Heart left ventricle (tissue), 13 donors: ENCODE measurements around the gene ETV5.

Source experiments
- CTCF ChIP-seq, 12 donors: fragments of 200-600 bp; sonication (generic) in 4 of 12; IDR thresholded peaks; one replicate each; pipeline versions ENCODE4 v1.5.0 to v1.8.0; 2018 to 2022; ENCODE audit warnings: antibody characterized with exemption in 12 of 12, mild to moderate bottlenecking in 5 of 12
- POLR2A ChIP-seq, 2 donors: fragments of 450-650 bp; IDR thresholded peaks; one replicate each; pipeline ENCODE4 v1.6.1; 2017; ENCODE audit warnings: antibody characterized with exemption in 2 of 2, mild to moderate bottlenecking in 2 of 2, moderate library complexity in 2 of 2
- donor health status: ischemic (EF 13 %, LVEDD 7.1; RV severe dilation, severe dysfunction).
- donor health status: DM: no; HTN: yes; CAD: no.
- donor health status: DM: no; HTN: no; CAD: no.
- donor health status: ischemic (EF 25% LVEDD 6.9; RV normal size, moderate dysfunction).
- donor health status: ischemic (EF 25% LVEDD 5.7; RV mildly dilated, moderate dysfunction).
- donor health status: ischemic (EF 35%, LVEDD 5.7; RV mildly dilated, moderate dysfunction).
- donor health status: nonischemic (EF 11% LVEDD 7.7; RV severe dilation, severe dysfunction).
- donor health status: DM: yes; HTN: yes; CAD: no.
- donor health status: PGD.
- donor health status: ischemic (EF 29% LVEDD 5.4; RV normal size, mild dysfunction).
- donor health status: nonischemic (EF 23%, LVEDD 6.1; RV moderate dilation, normal function).

DNA sequence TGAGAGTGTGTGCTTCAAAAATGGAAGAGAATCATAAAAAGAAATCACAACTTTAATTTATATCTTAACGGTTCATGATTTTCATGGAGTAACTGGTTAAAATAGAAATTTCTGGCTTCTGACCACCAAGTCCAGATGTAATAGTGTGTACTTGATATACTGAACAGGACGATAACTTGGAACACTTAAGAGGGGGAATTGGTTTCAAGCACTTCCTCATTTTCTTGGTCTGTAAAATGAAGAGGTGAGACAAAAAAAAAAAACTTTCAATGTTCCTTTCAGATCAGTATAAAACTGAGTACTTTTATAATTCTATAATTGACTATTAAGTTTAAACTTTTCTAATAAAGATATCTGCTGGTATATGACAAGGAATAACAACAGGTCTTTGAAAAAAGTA lies 107.0 kb downstream of the ETV5 start:
- TF ChIP-seq CTCF (IDR thresholded peaks at IDR 0.05): no peak
- TF ChIP-seq POLR2A (IDR thresholded peaks at IDR 0.05): no peak
